WTC11 (cell line): ENCODE measurements around the gene RAMACL. TPM values are rescaled to one million over a fixed set of nuclear protein-coding genes. Genes with fewer than 3 reads are reported as not detected.

Experiments
- ATAC-seq: fragments of 200-7000 bp; cut with Tn5 transposase; 2 replicates; pipeline ENCODE4 v1.10.0; 2021; ENCODE audit warnings: mild to moderate bottlenecking, moderate library complexity
- CTCF ChIA-PET: fragments of 300-600 bp; sonication (Branson Sonifier 250); formaldehyde crosslinking; loops from one replicate; lab custom pipeline; 2021; ENCODE audit warnings: antibody characterized with exemption; lab: Charles Lee
- POLR2A ChIA-PET: fragments of 350-600 bp; sonication (Branson Sonifier 250); formaldehyde crosslinking; loops from one replicate; lab custom pipeline; 2021; ENCODE audit warnings: antibody characterized with exemption; lab: Charles Lee
- DNase-seq: peaks from one replicate; pipeline ENCODE4 v3.0.0; 2021; ENCODE audit warnings: low spot score
- H3K27ac Mint-ChIP-seq: 2 replicates; pipeline ENCODE4 v1.8.0; 2021; ENCODE audit warnings: mixed read lengths
- H3K27me3 Mint-ChIP-seq: 2 replicates; pipeline ENCODE4 v1.8.0; 2021; ENCODE audit warnings: low read depth, mild to moderate bottlenecking, moderate library complexity, mixed read lengths
- H3K36me3 Mint-ChIP-seq: 2 replicates; pipeline ENCODE4 v1.8.0; 2021; ENCODE audit warnings: mixed read lengths
- H3K4me1 Mint-ChIP-seq: 2 replicates; pipeline ENCODE4 v1.8.0; 2022; ENCODE audit warnings: mixed read lengths
- H3K4me3 Mint-ChIP-seq: 2 replicates; pipeline ENCODE4 v1.8.0; 2021; ENCODE audit warnings: mild to moderate bottlenecking, moderate library complexity, mixed read lengths
- H3K9me3 Mint-ChIP-seq: 2 replicates; pipeline ENCODE4 v1.8.0; 2021; ENCODE audit warnings: mixed read lengths
- ATF1 ChIP-seq: sonication (generic); formaldehyde crosslinking; IDR thresholded peaks from 2 replicates; pipeline ENCODE4 v1.8.1; 2023; ENCODE audit warnings: mild to moderate bottlenecking, moderate library complexity, missing genetic modification reagents
- CREB1 ChIP-seq: sonication (generic); formaldehyde crosslinking; IDR thresholded peaks from 2 replicates; pipeline ENCODE4 v1.8.0; 2023; ENCODE audit warnings: mild to moderate bottlenecking, missing genetic modification reagents
- ELF4 ChIP-seq: sonication (generic); formaldehyde crosslinking; IDR thresholded peaks from 2 replicates; pipeline ENCODE4 v1.8.1; 2022; ENCODE audit warnings: low read depth, mild to moderate bottlenecking, moderate library complexity, missing genetic modification reagents
- ETV6 ChIP-seq: sonication (generic); formaldehyde crosslinking; IDR thresholded peaks from 2 replicates; pipeline ENCODE4 v1.8.1; 2022; ENCODE audit warnings: mild to moderate bottlenecking, missing genetic modification reagents
- JAZF1 ChIP-seq: fragments of 250-450 bp; sonication (Bioruptor Pico); IDR thresholded peaks from 2 replicates; pipeline ENCODE4 v1.9.0; 2021; ENCODE audit warnings: moderate library complexity, mild to moderate bottlenecking, inconsistent platforms
- MXD4 ChIP-seq: fragments of 250-450 bp; sonication (Bioruptor Pico); IDR thresholded peaks from 2 replicates; pipeline ENCODE4 v1.8.0; 2021; ENCODE audit warnings: mild to moderate bottlenecking, moderate library complexity, borderline replicate concordance
- NR2C2 ChIP-seq: sonication (generic); formaldehyde crosslinking; IDR thresholded peaks from 2 replicates; pipeline ENCODE4 v1.8.0; 2022; ENCODE audit warnings: mild to moderate bottlenecking, missing genetic modification reagents
- RORB ChIP-seq: fragments of 250-450 bp; sonication (Bioruptor Pico); IDR thresholded peaks from 2 replicates; pipeline ENCODE4 v1.9.0; 2021; ENCODE audit warnings: mild to moderate bottlenecking
- SOX15 ChIP-seq: fragments of 250-450 bp; sonication (Bioruptor Pico); IDR thresholded peaks from 2 replicates; pipeline ENCODE4 v1.9.0; 2021; ENCODE audit warnings: mild to moderate bottlenecking
- ZNF138 ChIP-seq: sonication (generic); formaldehyde crosslinking; conservative IDR thresholded peaks from 2 replicates; pipeline ENCODE4 v1.8.1; 2022; ENCODE audit warnings: mild to moderate bottlenecking, moderate library complexity, missing genetic modification reagents
- ZNF671 ChIP-seq: fragments of 250-450 bp; sonication (Bioruptor Pico); IDR thresholded peaks from 2 replicates; pipeline ENCODE4 v1.8.0; 2021; ENCODE audit warnings: mild to moderate bottlenecking
- total RNA-seq: library from RNA; stranded (reverse); gene quantifications from 3 replicates; pipeline ENCODE4 v1.2.3, GENCODE V29; 2021
- TF ChIP-seq, protein P1 (sequence below): sonication (generic); formaldehyde crosslinking; IDR thresholded peaks from 2 replicates; pipeline ENCODE4 v1.8.1; 2023; ENCODE audit warnings: mild to moderate bottlenecking, missing genetic modification reagents, moderate library complexity
- TF ChIP-seq, protein P2 (sequence below): sonication (generic); formaldehyde crosslinking; IDR thresholded peaks from 2 replicates; pipeline ENCODE4 v1.8.1; 2023; ENCODE audit warnings: mild to moderate bottlenecking, moderate library complexity, missing genetic modification reagents
- TF ChIP-seq, protein P3 (sequence below): fragments of 250-450 bp; sonication (Bioruptor Pico); IDR thresholded peaks from 2 replicates; pipeline ENCODE4 v1.9.0; 2021; ENCODE audit warnings: mild to moderate bottlenecking
- TF ChIP-seq, protein P4 (sequence below): sonication (generic); formaldehyde crosslinking; IDR thresholded peaks from 2 replicates; pipeline ENCODE4 v1.8.0; 2023; ENCODE audit warnings: missing genetic modification reagents
- TF ChIP-seq, protein P5 (sequence below): sonication (generic); formaldehyde crosslinking; IDR thresholded peaks from 2 replicates; pipeline ENCODE4 v1.8.0; 2022; ENCODE audit warnings: mild to moderate bottlenecking, missing genetic modification reagents
- TF ChIP-seq, protein P6 (sequence below): sonication (generic); formaldehyde crosslinking; IDR thresholded peaks from 2 replicates; pipeline ENCODE4 v1.8.1; 2022; ENCODE audit warnings: mild to moderate bottlenecking, missing genetic modification reagents, moderate library complexity, borderline replicate concordance
- TF ChIP-seq, protein P7 (sequence below): sonication (generic); formaldehyde crosslinking; IDR thresholded peaks from 2 replicates; pipeline ENCODE4 v1.8.0; 2022; ENCODE audit warnings: mild to moderate bottlenecking, missing genetic modification reagents
- TF ChIP-seq, protein P8 (sequence below): fragments of 250-450 bp; sonication (Bioruptor Pico); IDR thresholded peaks from 2 replicates; pipeline ENCODE4 v2.1.2; 2022; ENCODE audit warnings: mild to moderate bottlenecking, moderate library complexity

RAMACL gene
- total RNA-seq, 1 experiment from 2014 or later, result 0.79 TPM

DNA sequence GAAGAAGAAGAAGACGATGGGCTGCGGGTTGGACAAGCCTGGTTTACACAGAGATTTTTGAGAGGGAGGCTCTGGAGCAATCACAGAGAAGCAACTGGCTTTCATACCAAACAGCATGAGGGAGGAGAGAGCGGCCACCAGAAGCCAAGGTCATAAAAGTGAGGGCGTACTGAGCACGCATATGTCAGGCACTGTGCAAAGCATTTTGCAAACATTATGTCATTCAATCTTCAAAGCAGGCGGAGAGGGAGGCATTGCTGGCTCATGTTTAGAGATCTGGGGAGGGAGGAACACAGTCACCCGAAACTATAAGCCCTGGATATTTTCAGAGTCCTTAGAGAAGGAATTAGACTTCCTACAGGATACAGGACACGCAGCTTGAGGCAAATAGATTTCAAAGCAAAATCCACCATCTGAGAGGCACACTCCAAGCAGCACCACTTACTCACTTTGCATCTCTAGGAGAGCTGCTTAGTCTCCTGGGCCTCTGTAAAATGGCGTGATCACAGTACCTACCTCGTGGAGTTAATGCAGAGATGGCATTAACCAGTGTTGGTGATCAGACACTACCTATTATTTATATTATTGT is 24.6 kb downstream of the RAMACL start (continued):
- TF ChIP-seq ZNF138 (CRISPR knock-in tag) (no peak), ATF1 (CRISPR knock-in tag) (no peak), RORB (CRISPR knock-in tag) (no peak), ELF4 (no peak), CREB1 (CRISPR knock-in tag) (no peak)
- TF ChIP-seq, protein P1, sequence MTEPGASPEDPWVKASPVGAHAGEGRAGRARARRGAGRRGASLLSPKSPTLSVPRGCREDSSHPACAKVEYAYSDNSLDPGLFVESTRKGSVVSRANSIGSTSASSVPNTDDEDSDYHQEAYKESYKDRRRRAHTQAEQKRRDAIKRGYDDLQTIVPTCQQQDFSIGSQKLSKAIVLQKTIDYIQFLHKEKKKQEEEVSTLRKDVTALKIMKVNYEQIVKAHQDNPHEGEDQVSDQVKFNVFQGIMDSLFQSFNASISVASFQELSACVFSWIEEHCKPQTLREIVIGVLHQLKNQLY (CRISPR knock-in tag), result no peak
- TF ChIP-seq, all 79 proteins: peak for 0

DNA sequence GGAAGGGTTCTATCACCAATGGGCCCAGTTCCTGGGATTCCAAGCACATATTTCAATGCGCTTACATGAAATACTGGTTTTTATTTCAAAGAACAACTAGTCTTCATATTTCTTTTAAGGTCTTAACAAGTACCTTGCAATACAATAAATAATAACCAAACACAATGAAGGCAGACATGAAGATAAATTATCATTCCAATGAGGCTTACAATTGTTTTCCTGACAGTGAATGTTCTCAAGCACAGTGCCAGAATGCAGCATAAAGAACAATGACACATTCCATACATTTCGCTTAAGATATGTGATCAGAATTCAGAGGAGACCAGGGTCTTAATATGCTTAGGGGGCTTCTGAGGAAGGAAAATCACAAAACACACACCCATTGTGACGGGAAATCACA is 26.3 kb downstream of the RAMACL start:
- TF ChIP-seq, protein P2, sequence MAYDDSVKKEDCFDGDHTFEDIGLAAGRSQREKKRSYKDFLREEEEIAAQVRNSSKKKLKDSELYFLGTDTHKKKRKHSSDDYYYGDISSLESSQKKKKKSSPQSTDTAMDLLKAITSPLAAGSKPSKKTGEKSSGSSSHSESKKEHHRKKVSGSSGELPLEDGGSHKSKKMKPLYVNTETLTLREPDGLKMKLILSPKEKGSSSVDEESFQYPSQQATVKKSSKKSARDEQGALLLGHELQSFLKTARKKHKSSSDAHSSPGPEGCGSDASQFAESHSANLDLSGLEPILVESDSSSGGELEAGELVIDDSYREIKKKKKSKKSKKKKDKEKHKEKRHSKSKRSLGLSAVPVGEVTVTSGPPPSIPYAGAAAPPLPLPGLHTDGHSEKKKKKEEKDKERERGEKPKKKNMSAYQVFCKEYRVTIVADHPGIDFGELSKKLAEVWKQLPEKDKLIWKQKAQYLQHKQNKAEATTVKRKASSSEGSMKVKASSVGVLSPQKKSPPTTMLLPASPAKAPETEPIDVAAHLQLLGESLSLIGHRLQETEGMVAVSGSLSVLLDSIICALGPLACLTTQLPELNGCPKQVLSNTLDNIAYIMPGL, result no peak
- TF ChIP-seq, protein P3, sequence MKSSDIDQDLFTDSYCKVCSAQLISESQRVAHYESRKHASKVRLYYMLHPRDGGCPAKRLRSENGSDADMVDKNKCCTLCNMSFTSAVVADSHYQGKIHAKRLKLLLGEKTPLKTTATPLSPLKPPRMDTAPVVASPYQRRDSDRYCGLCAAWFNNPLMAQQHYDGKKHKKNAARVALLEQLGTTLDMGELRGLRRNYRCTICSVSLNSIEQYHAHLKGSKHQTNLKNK (CRISPR knock-in tag), result no peak
- TF ChIP-seq RORB (CRISPR knock-in tag), result no peak
- Mint-ChIP-seq H3K27me3 (no peaks in the 10 kb centered on the region), H3K27ac (no peak overlapping the region; the same call in 1 of the 2 replicates), H3K4me1 (peaks cover 49% of the 10 kb centered on the region), H3K36me3 (no peaks in the 10 kb centered on the region), H3K9me3 (peaks cover 5% of the 10 kb centered on the region), H3K4me3 (no peak overlapping the region)
- ATAC-seq, result no peak
- ChIA-PET CTCF (no interaction called here), POLR2A (no interaction called here)
- DNase-seq, result no peak

DNA sequence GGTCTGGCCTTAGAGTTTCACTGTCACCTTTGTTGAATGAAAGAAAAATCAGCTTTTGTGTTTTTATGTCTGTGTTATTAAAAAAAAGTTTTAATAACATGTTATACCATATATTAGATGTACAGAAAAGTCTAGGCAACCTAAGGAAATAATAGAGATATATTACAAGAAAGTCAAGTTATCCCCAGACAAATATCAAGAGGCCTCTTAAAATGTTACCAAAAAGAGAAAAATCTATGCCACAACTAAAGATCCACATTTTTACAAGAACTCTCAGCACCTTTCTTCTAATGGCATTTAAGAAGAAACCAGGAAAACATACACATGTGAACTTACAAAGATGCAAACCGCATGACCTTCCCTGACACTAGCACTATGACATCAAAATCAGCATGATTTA is 26.8 kb downstream of the RAMACL start:
- Mint-ChIP-seq H3K27me3 (no peaks in the 10 kb centered on the region), H3K4me1 (peaks cover 50% of the 10 kb centered on the region), H3K4me3 (no peak overlapping the region), H3K36me3 (no peaks in the 10 kb centered on the region), H3K27ac (no peak overlapping the region), H3K9me3 (peaks cover 5% of the 10 kb centered on the region)
- ATAC-seq (no peak), DNase-seq (no peak)
- TF ChIP-seq, protein P4, sequence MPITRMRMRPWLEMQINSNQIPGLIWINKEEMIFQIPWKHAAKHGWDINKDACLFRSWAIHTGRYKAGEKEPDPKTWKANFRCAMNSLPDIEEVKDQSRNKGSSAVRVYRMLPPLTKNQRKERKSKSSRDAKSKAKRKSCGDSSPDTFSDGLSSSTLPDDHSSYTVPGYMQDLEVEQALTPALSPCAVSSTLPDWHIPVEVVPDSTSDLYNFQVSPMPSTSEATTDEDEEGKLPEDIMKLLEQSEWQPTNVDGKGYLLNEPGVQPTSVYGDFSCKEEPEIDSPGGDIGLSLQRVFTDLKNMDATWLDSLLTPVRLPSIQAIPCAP (CRISPR knock-in tag), result no peak
- TF ChIP-seq, protein P2, result no peak
- no peak for TF ChIP-seq SOX15 (CRISPR knock-in tag)
- TF ChIP-seq, protein P5, sequence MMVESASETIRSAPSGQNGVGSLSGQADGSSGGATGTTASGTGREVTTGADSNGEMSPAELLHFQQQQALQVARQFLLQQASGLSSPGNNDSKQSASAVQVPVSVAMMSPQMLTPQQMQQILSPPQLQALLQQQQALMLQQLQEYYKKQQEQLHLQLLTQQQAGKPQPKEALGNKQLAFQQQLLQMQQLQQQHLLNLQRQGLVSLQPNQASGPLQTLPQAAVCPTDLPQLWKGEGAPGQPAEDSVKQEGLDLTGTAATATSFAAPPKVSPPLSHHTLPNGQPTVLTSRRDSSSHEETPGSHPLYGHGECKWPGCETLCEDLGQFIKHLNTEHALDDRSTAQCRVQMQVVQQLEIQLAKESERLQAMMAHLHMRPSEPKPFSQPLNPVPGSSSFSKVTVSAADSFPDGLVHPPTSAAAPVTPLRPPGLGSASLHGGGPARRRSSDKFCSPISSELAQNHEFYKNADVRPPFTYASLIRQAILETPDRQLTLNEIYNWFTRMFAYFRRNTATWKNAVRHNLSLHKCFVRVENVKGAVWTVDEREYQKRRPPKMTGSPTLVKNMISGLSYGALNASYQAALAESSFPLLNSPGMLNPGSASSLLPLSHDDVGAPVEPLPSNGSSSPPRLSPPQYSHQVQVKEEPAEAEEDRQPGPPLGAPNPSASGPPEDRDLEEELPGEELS (CRISPR knock-in tag), result no peak
- TF ChIP-seq, protein P6, sequence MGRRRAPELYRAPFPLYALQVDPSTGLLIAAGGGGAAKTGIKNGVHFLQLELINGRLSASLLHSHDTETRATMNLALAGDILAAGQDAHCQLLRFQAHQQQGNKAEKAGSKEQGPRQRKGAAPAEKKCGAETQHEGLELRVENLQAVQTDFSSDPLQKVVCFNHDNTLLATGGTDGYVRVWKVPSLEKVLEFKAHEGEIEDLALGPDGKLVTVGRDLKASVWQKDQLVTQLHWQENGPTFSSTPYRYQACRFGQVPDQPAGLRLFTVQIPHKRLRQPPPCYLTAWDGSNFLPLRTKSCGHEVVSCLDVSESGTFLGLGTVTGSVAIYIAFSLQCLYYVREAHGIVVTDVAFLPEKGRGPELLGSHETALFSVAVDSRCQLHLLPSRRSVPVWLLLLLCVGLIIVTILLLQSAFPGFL, result no peak
- no peak for TF ChIP-seq MXD4 (CRISPR knock-in tag)
- TF ChIP-seq, protein P7, sequence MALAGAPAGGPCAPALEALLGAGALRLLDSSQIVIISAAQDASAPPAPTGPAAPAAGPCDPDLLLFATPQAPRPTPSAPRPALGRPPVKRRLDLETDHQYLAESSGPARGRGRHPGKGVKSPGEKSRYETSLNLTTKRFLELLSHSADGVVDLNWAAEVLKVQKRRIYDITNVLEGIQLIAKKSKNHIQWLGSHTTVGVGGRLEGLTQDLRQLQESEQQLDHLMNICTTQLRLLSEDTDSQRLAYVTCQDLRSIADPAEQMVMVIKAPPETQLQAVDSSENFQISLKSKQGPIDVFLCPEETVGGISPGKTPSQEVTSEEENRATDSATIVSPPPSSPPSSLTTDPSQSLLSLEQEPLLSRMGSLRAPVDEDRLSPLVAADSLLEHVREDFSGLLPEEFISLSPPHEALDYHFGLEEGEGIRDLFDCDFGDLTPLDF (CRISPR knock-in tag), result no peak
- no peak for TF ChIP-seq JAZF1 (CRISPR knock-in tag)
- no peak for TF ChIP-seq NR2C2 (CRISPR knock-in tag)
- TF ChIP-seq ZNF671 (CRISPR knock-in tag), result no peak
- TF ChIP-seq, protein P8, sequence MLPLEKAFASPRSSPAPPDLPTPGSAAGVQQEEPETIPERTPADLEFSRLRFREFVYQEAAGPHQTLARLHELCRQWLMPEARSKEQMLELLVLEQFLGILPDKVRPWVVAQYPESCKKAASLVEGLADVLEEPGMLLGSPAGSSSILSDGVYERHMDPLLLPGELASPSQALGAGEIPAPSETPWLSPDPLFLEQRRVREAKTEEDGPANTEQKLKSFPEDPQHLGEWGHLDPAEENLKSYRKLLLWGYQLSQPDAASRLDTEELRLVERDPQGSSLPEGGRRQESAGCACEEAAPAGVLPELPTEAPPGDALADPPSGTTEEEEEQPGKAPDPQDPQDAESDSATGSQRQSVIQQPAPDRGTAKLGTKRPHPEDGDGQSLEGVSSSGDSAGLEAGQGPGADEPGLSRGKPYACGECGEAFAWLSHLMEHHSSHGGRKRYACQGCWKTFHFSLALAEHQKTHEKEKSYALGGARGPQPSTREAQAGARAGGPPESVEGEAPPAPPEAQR (CRISPR knock-in tag), result no peak
- TF ChIP-seq, protein P1 (CRISPR knock-in tag), result no peak
- no peak for TF ChIP-seq ETV6 (CRISPR knock-in tag)
- CTCF ChIA-PET, result no interaction called here
- POLR2A ChIA-PET, result no interaction called here
